ENCODE measurements around the gene ADCK2. TPM values are rescaled to one million over a fixed set of nuclear protein-coding genes. Genes with fewer than 3 reads are reported as not detected.
"Not testable (repeated sequence)": the region's sequence is repeated elsewhere in the genome, so short reads cannot be mapped to it uniquely, and the experiment has no call there.

ADCK2 gene
- polyA plus RNA-seq, 3 donors = 25.9 to 28.0 (median 25.9) TPM

- no peak for DNase-seq
These were observed 16.7 kb downstream of the ADCK2 start for GRCh38 chr7:140689199-140690152.

- no peak for DNase-seq
These were observed 18.8 kb downstream of the ADCK2 start for GRCh38 chr7:140691376-140692045.

GRCh38 chr7:140693849-140694248 is 21.1 kb downstream of the ADCK2 start:
- DNase-seq = not testable (repeated sequence)

GRCh38 chr7:140694592-140694991 is 21.8 kb downstream of the ADCK2 start:
- DNase-seq = no peak

- DNase-seq = no peak
These were observed 22.6 kb downstream of the ADCK2 start for GRCh38 chr7:140695381-140695780.

GRCh38 chr7:140696024-140696679 is 23.4 kb downstream of the ADCK2 start:
- DNase-seq = peak; percentile 94

- peak; percentile 89 for DNase-seq
These were observed 24.1 kb downstream of the ADCK2 start, which contains the start of gene NDUFB2 for GRCh38 chr7:140696680-140697446. Gene NDUFB2 (plus strand): TSS chr7:140696708. CDS start chr7:140696745, 37 bp downstream.

- DNase-seq = no peak
These were observed 24.9 kb downstream of the ADCK2 start for GRCh38 chr7:140697447-140698143.

- DNase-seq = no peak
These were observed 25.7 kb downstream of the ADCK2 start for GRCh38 chr7:140698477-140698876.

GRCh38 chr7:140702774-140703173 is 30.0 kb downstream of the ADCK2 start:
- DNase-seq = no peak

- DNase-seq = no peak
These were observed 31.5 kb downstream of the ADCK2 start for GRCh38 chr7:140704205-140704604.

GRCh38 chr7:140707132-140707531 is 34.4 kb downstream of the ADCK2 start:
- no peak for DNase-seq

- DNase-seq = not testable (repeated sequence)
These were observed 36.0 kb downstream of the ADCK2 start for GRCh38 chr7:140708764-140709163.

GRCh38 chr7:140712392-140712791 is 39.6 kb downstream of the ADCK2 start:
- not testable (repeated sequence) for DNase-seq

- DNase-seq = no peak
These were observed 41.7 kb downstream of the ADCK2 start for GRCh38 chr7:140714331-140715040.

GRCh38 chr7:140719721-140720120 is 47.0 kb downstream of the ADCK2 start:
- DNase-seq = no peak

- no peak for DNase-seq
These were observed 49.5 kb downstream of the ADCK2 start for GRCh38 chr7:140722254-140722653.

- no peak for DNase-seq
These were observed 50.3 kb downstream of the ADCK2 start for GRCh38 chr7:140723006-140723405.

GRCh38 chr7:140723574-140723973 is 50.8 kb downstream of the ADCK2 start:
- no peak for DNase-seq

GRCh38 chr7:140724706-140725105 is 52.0 kb downstream of the ADCK2 start:
- DNase-seq = no peak

Measured in renal pelvis (tissue), 4 donors.